DLD1 (cell line): Measurements from ENCODE around the gene OGDH.
"Not testable (repeated sequence)": the region's sequence is repeated elsewhere in the genome, so short reads cannot be mapped to it uniquely, and the experiment has no call there.

Experiments used
- in situ Hi-C: cut with HindIII; loops from 2 replicates; pipeline ENCODE4 v1.10.0; 2017; ENCODE audit warnings: low sequenced_read_pairs

The OGDH gene

DNA sequence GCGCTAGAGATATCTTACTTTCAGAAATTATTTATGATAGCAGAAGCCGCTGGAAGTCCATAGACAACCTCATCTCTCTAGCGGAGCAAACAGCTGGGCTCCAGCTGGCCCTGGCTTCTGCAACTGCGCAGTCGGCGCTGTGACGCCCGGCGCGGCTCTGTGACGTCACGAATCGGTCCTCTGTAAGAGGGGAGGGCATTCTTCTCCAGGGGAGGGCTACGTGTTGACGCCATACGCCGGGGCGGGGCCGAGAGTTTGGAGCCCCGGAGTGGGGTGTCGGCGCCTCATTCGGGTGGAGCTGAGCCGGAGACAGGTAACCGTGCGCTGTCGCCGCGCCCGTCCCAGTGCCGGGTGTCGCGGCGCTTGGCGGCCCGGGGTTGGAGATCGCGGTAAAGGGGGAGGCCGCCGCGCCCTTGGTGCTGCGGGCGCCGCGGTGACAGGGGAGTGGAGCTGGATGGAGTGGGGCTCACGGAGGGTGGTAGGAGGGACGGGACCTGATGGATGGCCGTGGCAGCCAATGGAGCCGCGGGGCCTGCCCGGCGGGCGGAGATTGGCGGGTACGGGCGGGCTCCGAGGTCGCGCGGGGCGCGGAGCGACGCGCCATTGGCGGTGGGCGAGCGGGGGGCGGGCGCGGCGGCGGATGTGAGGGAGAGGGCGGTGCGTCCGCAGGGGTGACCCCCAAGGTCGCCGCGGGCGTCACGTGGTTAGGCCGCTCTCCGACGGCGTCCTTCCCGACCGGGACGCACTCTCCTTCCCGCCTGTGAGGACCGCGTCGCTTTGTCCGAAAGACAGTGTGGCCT is at the start of gene OGDH:
Gene OGDH (plus strand): TSS at position 287 of the 800 bp plus-strand sequence. CDS start 17,717 bp downstream, outside the sequence.
- in situ Hi-C loops: no loop called here

DNA sequence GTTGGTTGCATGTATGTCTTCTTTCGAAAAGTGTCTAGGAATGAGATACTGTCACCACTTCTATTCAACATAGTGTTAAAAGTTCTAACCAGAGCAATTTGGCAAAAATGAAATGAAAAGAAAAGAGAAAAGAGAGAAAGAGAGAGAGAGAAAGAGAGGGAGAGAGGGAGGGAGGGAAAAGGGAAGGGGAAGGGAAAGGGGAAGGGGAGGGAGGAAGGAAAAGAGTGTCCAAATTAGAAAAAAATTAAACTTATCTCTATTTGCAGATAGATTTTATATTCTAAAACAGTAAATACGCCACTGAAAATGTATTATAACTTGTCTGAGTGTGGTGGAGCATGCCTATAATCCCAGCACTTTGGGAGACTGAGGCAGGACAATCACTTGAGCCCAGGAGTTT is 48.9 kb upstream of the OGDH start:
- in situ Hi-C loops: no loop called here

DNA sequence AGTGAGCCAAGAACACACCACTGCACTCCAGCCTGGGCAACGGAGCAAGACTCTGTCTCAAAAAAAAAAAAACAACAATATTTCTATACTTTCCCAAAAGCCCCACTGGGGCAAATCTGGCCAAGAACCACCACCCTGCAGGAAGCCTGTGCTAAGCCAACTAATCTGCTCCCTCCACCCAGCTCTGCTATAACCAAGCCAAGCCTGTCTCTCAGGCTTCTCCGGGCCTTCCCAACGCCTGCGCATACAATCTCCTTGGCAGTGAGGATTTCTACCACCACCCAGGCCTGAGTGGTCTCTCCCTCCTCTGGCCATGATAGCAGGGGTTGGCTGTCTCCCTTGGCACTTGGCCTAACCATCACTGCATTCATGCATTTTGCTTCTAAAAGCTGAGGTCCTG is 46.9 kb upstream of the OGDH start:
- in situ Hi-C loops: no loop called here

DNA sequence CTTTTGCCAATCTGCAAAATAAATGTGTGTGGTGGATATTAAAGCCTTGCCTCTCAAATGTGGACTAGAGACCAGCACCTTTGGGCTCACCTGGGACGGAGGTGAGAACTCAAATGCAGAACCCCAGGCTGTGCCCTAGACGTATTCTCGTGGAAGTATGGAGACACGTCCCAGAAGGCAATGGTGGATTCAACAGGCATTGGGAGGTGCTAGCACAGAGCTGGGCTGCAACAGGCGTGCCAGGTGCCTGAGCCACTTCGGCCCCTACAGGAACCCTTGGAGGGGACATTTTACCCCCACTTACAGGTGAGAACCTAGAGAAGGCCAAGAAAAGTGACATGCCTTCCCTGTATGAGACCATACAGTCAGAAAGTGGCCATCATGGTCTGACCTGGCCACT is 44.9 kb upstream of the OGDH start:
- in situ Hi-C loops: no loop called here

DNA sequence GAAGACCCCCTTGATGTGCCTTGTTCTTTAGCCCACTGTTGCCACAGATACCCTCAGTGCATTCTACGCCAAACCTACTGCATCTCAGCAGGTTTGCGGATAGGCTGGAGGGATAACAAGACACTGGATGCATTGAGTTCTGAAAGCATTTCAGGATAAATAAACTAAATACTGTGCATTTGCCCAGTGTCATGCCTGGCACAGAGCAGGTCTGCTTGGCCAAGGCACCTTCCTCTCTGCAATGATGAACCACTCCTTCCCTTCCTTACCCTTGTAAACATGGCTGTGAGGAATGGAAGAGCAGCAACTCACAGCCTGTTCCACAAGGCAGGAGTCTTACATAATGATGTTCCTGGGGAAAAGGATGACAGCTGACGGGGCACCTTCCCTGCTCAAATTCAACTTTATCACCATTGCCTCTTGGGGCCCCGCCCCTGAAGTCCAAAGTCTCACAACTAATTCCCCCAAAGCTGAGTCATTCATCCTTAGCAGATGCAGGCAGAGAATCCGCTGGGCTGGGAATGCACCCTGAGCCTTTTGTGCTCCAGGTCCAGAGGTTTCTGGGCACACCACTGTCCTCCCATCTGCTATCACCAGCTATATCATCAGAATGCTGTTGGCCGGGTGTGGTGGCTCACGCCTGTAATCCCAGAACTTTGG is 44.3 kb upstream of the OGDH start:
- in situ Hi-C loops: no loop called here

DNA sequence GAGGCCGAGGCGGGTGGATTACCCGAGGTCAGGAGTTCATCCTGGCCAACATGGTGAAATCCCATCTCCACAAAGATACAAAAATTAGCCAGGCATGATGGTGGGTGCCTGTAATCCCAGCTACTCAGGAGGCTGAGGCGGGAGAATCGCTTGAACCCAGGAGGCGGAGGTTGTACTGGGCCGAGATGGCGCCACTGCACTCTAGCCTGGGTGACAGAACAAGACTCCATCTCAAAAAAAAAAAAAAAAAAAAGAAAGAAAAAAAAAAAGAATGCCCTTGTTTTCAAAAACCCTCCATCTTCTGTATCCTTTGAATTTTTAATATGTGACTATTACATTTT is 43.8 kb upstream of the OGDH start:
- in situ Hi-C loops: not testable (repeated sequence)

DNA sequence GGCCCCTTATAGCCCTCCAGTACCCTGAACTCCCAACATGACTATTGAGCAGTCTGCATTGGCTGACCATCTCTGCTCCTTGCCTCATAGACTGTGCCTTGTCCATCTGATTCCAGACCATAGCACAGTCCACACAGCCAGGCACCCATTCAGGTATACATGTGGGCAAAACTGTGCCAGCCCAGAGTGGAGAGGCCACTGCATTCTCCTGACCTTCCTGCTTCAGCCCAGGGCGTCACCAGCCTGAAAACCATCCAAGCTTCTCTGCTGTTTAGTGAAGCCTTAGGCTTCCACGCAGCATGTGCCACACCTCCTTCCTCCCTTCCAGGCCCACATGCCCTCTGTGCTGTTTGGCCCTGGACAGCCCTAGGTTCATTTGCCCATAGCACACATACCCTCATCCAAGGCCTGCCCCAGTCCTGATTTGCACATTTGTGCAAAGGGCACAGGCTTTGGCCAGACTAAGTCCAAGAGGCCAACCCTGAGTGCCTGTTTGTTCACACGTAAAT is 43.2 kb upstream of the OGDH start:
- in situ Hi-C loops: no loop called here

DNA sequence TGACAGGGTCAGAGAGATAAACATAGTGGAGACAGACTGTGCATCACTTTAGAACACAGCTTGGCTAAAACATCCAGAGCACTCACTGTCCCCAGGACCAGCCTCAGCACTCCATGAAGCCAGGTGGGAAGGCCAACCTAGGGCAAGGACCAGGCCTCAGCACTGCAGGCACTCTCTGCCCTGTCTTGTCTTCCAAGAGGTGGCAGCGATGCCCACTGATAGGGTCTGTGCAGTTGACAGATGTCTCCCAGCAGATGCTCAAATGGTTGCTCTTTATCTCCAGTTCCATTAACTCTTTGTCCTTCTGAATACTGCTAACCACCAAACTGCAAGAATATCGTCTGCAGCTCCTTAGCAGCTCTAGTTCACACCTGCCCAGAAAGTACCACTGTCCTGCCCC is 41.8 kb upstream of the OGDH start:
- in situ Hi-C loops: no loop called here

DNA sequence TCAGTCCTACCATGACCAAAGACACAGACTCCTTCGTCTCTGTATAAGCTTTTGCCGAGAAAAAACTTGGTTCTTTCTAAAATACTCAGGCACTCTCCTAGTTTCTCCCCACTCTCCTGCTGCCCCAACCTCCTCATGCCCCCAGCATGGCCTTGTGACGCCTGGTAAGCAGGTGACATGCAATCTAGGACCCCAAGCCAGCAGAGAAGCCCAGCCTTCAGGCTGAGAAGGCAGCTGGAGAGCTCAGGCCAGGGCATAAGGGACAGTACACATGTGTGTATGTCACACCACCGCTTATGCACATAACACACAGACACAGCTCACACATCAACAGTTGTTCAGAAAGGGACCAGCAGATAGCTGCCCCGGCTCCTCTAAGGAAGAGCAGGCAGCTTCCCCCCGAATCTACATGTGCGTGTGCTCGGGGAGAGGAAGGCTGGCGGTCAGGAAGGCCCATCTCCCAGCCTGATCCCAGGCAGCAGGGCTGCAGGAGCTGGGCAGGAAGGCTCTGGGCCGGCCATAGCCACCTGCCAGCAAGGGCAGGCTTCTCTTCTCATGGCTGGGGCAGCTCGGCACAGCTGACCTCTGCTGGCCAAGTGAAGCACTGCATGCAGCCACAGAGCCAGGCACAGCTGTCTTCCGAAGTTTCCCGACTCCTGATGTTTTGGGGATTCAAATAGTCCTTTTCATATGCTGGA is 41.2 kb upstream of the OGDH start:
- in situ Hi-C loops: no loop called here

DNA sequence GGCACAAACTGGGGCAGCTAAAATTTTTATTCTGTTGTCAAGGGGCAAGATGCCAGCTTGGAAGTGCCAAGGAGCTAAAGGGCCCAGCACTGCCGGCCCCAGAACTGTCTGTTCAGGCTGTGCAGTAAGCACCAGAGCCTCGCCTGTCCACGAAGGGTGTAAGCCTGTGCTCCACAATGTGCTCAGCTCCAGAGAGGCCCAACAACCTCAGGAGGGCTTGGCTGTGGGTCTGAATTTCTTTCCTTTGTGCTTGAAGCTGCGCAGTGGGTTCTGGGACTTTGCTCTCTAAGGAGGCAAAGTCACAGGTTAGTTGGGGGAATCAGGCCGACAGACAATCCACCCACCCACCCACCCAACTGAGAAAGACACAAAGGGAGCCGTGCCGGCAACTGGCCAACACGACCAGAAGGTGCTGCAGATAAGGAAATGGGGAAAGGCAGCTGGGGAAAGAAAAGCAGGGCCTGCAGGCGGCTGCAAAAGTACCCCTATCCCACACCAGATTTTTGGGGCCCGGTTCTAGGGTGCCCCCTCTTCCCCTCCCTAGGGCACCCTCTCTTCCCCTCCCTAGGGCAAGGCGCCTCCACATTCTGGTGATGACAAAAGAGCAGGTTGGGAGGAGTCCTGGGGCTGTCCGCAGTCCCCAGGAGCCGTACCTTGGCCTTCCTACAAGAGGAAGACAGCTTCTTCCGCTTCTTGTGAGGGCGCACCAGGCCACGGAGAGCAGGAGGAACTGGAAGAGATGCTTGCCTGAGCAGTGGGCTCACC is 40.5 kb upstream of the OGDH start:
- in situ Hi-C loops: no loop called here

DNA sequence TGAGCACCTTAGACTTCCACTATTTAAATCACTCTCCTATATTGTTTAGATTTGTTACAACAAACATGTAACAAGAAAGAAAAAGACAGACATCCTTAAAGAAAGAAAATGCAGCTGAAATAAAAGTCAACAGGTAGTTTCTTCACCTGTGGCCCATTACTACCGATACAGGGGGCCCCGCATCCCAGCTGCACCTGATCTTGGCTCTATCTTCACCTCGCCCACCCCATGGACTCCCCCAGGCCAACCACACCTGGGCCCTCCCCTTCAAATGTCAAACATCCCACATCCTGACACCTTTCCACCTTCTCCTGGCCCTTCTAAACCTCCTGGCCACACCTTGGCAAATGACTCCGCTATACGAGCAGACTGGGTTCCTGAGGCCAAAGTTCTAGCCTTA is 39.7 kb upstream of the OGDH start:
- in situ Hi-C loops: no loop called here

DNA sequence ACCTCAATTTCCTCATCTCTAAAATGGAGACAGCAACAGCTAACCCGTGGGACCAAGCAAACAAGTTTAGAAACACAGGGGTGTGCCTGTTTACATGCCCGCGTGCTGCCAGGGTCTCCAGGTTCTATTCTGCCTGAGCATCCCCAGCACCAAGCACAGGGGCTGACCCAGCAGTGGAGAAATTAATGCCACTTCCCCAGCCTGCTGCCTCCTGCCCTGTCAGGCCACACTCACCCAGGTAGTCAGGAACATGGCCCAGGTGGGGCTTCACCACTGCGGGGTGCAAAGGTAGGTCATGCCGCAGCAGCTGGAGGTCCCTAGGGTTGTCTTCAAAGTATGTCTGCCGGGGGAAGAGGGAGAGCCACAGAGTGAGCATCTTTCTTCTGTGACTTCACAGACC is 38.5 kb upstream of the OGDH start:
- in situ Hi-C loops: no loop called here

DNA sequence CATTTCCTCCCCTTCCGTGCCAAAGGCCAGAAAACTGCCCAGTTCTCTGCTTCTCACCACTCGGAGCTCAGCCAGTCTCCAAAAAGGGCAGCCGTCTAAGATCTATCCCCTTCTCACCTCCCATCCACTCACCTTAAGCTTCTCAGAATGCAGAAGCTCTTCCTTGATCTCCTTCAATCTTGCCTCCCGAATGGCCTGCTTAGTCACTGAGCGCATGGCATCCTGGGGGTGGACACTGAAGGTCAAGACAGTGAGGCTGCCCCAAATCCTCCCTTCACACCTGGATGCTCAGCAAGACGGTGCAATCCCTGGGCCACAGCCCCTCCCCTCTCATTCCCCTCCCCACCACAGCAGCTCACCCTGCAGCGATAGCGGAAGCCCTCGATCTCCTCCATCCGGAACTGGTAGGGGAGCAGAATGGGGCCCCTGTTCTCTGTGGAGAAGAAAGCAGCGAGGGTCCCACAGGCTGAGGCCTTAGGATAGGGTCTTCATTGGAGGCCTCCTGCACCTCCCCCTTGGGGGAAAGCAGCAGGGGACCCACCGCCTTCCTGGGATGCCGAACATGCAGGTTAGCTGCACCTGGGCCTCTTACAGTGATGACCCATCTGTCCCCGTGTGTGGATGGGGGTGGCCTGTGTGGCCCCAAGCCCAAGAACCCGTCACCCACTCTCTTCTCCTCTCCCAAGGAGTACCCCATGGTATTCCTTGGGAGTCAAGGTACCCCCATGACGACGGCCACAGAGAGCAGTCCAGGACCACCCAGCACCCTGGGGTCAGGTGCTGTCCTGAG is 37.5 kb upstream of the OGDH start:
- in situ Hi-C loops: no loop called here

DNA sequence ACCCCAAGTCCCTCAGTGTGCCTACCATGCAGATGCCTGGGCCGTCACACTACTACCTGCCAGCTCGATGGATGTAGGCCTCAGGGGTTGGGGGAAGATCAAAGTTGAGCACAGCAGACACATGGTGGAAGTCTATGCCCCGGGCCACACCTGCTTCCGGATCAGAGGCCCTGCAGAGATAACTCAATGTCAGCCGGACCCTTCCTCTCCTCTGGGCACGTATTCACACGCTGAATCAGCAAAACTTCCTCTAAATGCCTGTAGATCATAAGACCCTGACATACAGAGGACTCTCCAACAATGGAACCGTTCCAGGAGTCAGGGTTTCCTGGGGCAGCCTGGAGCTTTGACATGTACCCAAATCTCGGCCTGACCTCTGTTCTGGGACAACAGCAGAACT is 36.5 kb upstream of the OGDH start:
- in situ Hi-C loops: no loop called here

DNA sequence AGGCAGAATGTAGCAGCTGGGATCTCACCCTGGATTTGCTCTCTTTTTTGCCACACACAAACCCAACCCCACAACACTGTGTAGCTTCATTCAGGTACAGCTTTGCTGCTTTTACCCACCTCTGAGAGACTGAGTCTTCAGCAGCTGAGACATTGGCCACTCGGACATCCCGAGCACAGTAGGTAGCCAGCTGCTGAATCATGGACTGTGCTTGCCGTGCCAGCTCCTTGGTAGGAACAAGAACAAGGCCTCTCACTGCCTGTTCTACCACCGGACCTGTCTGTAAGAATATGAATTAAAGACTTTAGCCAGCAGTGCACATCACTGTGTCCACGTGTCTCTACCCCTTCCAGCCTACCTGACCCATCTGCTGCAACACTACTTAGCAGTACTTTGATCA is 33.7 kb upstream of the OGDH start:
- in situ Hi-C loops: no loop called here

DNA sequence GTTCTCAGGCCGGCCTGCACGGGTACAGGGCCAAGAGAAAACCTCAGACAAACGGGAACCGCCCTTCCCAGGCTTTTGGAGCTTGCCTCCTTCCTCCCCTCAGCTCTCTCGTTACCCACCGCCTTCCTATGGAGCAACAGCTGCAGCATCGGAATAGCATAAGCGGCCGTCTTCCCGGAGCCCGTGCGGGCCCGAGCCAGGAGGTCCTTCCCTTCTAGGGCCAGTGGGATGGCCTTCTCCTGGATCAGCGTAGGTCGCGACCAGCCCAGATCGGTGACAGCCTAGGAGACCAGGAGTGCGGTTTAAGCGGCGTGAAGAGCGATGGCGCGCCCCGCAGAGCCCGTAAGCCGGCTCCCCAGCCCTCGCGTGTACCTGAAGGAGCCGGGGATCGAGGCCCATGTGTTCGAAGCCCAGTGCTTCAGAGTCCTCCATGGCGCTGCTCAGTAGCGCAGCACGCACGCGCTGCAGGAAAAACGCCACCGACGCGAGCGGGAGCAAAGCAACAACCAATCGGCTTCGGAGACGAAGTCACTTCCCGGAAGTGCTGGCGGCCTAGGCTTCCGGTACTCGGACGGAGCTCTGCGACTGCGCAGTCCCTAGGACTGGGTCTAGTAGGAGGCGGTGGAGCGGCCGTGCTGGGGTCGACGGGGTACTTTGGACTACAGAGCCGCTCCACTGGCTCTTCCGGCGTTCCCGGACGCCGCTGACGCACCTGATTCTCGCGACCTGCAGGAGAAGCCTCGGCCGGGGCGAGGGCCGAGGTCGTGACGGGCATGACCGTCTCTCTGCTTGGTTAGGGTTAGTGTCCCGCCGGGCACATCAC is 32.8 kb upstream of the OGDH start, which contains the start of gene DDX56:
Gene DDX56 (minus strand): TSS at position 445 of the 823 bp plus-strand sequence. CDS start 13 bp downstream, at position 432.
- in situ Hi-C loops: no loop called here

DNA sequence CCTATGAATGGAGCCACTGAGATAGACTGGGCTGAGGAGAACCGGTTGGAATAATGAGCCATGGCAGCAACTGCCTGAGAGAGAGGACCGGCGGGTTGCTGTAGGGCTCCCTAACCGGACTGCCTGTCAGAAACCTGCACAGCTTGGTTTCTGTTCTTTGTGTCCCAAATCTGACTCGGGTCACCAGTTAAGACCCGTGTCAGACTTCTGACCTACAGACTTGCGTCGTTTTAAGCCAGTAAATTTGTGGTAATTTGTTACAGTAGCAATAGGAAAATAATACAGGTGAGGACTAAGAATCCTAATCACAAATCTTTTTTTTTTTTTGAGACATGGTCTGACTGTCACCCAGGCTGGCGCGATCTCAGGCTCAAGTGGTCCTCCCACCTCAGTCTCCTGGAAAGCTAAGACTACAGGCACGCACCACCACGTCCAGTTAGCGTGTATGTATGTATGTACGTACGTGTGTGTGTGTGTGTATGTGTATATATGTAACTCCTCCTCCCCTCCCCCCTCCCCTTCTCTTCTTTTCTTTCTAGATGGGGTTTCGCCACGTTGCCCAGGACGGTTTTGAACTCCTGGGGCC is 32.0 kb upstream of the OGDH start:
- in situ Hi-C loops: no loop called here

DNA sequence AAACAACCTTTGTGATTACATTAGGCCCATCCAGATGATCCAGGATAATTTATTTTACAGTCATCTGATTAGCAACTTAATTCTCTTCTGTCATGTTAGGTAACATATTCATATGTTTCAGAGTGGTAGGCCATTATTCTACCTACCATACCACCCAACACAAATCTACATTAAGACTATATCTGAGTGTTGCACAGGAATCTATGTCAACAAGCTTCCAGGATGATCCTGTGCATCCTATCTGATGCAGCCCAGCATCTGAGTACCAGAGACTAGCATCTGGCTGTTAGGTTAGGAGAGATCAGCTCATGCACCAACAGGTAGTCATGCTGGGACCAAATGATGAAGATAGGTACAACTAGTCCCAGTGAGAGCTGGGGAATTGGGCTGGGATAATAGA is 31.4 kb upstream of the OGDH start:
- in situ Hi-C loops: no loop called here

DNA sequence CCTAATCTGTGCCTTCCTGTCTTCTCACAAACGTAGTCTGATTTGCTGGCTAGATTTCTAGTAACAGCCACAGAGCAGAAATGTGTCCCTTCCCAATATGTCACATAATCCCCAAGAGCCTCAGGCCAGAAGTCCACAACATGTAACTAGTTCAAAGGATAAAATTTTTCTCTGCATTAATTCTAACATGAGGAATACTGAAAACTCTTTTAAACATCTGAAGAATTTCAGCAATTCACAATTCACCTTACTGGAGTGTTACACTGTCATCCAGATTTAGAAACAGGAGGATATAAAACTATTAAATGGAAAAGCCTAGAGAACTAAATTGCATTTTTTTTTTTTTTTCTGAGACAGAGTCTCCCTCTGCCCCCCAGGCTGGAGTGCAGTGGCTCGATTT is 30.2 kb upstream of the OGDH start:
- in situ Hi-C loops: no loop called here
